HepG2 (cell line): ENCODE measurements around the gene ECM1. TPM values are rescaled to one million over a fixed set of nuclear protein-coding genes. Genes with fewer than 3 reads are reported as not detected.
A peak's percentile ranks its signal among the peaks of the same experiment; 100 is the strongest.

Source experiments
- ATAC-seq: fragments of 200-7000 bp; cut with Tn5 transposase; 3 replicates; pipeline ENCODE4 v1.9.1; 2020; ENCODE audit warnings: mild to moderate bottlenecking, moderate library complexity
- BruUV-seq: library from RNA; stranded (reverse); fragments of 400-500 nt; replicated peaks from 2 replicates; lab custom pipeline; 2021; lab: Mats Ljungman, UMichigan
- CTCF ChIA-PET: fragments of 300-600 bp; formaldehyde crosslinking; extraction: SDS; loops from one replicate; lab custom pipeline; 2021; ENCODE audit warnings: low total read pairs, inconsistent platforms, low intra/inter-chr PET ratio; lab: Yijun Ruan, JAX
- POLR2A ChIA-PET: fragments of 350-600 bp; sonication (Branson Sonifier 250); formaldehyde crosslinking; loops from one replicate; lab custom pipeline; 2020; ENCODE audit warnings: antibody characterized with exemption, inconsistent platforms; lab: Yijun Ruan, JAX
- DNase-seq: peaks from one replicate; pipeline ENCODE4 v3.0.0-alpha.2; 2015; ENCODE audit warnings: low spot score
- FAIRE-seq: peaks from 3 replicates; lab custom pipeline; 2011; peaks lifted over from hg19 to GRCh38; lab: Jason Lieb, UNC
- H2AFZ ChIP-seq: one replicate; pipeline ENCODE4 v1.6.1; 2011; ENCODE audit warnings: low read length, inconsistent platforms
- H3K27ac ChIP-seq: fragments of 300-600 bp; 3 replicates; pipeline ENCODE4 v1.8.0; 2011; ENCODE audit warnings: mixed run types, mild to moderate bottlenecking, mixed read lengths, low read length, inconsistent platforms; ENCODE audit not compliant: insufficient read depth; ENCODE audit errors: extremely low read length
- H3K27me3 ChIP-seq, 2 experiments: fragments of 200-600 bp in 1 of 2; 2 replicates in 1 of 2; 3 replicates in 1 of 2; pipeline versions ENCODE4 v1.6.0 to v1.8.0; 2011; ENCODE audit warnings: low read length in 2 of 2, mild to moderate bottlenecking in 2 of 2, moderate library complexity in 2 of 2, inconsistent platforms in 1 of 2; ENCODE audit not compliant: insufficient read depth in 2 of 2, control insufficient read depth in 1 of 2
- H3K36me3 ChIP-seq, 2 experiments: fragments of 200-600 bp in 1 of 2; replicated peaks in 1 of 2; 2 replicates in 1 of 2; 3 replicates in 1 of 2; pipeline versions ENCODE4 v1.5.1 to v1.8.0; 2011; ENCODE audit warnings: low read length in 2 of 2, inconsistent platforms in 1 of 2; ENCODE audit not compliant: insufficient read depth in 2 of 2, control insufficient read depth in 1 of 2
- H3K4me1 ChIP-seq: 2 replicates; pipeline ENCODE4 v1.5.1; 2012; ENCODE audit warnings: low read length, inconsistent platforms; ENCODE audit not compliant: insufficient read depth
- H3K4me2 ChIP-seq: 2 replicates; pipeline ENCODE4 v1.6.0; 2011; ENCODE audit warnings: low read depth, low read length, inconsistent platforms
- H3K4me3 ChIP-seq, 3 experiments: fragments of 200-600 bp in 1 of 3; sonication (generic), shearing (Covaris generic) in 1 of 3; replicated peaks in 1 of 3; 2 replicates each; pipeline ENCODE4 v1.5.1; 2011 to 2016; ENCODE audit warnings: low read length in 3 of 3, inconsistent platforms in 2 of 3, low read depth in 2 of 3, mild to moderate bottlenecking in 2 of 3, control low read depth in 1 of 3, mixed read lengths in 1 of 3; ENCODE audit not compliant: insufficient read depth in 1 of 3
- H3K79me2 ChIP-seq: one replicate; pipeline ENCODE4 v1.6.1; 2011; ENCODE audit warnings: low read length, inconsistent platforms; ENCODE audit not compliant: insufficient read depth
- H3K9ac ChIP-seq: 2 replicates; pipeline ENCODE4 v1.6.0; 2011; ENCODE audit warnings: mild to moderate bottlenecking, low read depth, low read length, inconsistent platforms; ENCODE audit not compliant: insufficient read depth
- H3K9me3 ChIP-seq: 2 replicates; pipeline ENCODE4 v1.5.1; 2012; ENCODE audit warnings: mild to moderate bottlenecking, low read length
- H4K20me1 ChIP-seq: 2 replicates; pipeline ENCODE4 v1.6.0; 2011; ENCODE audit warnings: inconsistent platforms, mild to moderate bottlenecking, low read length, moderate library complexity; ENCODE audit not compliant: insufficient read depth
- MED1 ChIP-seq: sonication (generic); formaldehyde crosslinking; IDR thresholded peaks from 2 replicates; pipeline ENCODE4 v1.4.0; 2020; ENCODE audit warnings: missing genetic modification reagents
- PAF1 ChIP-seq: IDR thresholded peaks from 2 replicates; pipeline ENCODE4 v1.6.1; 2016; ENCODE audit warnings: missing genetic modification reagents, missing compliant biosample characterization
- PLSCR1 ChIP-seq: sonication (generic); formaldehyde crosslinking; IDR thresholded peaks from 2 replicates; pipeline ENCODE4 v1.5.0; 2020; ENCODE audit warnings: missing genetic modification reagents, mild to moderate bottlenecking, borderline replicate concordance
- POLR2G ChIP-seq: fragments of 200-400 bp; formaldehyde crosslinking; IDR thresholded peaks from 2 replicates; pipeline ENCODE4 v1.6.1; 2018; ENCODE audit warnings: mild to moderate bottlenecking, low read depth, low read length, moderate library complexity
- RBM22 ChIP-seq: fragments of 200-400 bp; formaldehyde crosslinking; optimal IDR thresholded peaks from 2 replicates; pipeline ENCODE3; 2017; ENCODE audit warnings: mild to moderate bottlenecking, low read length, moderate library complexity
- ZC3H13 ChIP-seq: sonication (generic); formaldehyde crosslinking; IDR thresholded peaks from 2 replicates; pipeline ENCODE4 v1.8.1; 2023; ENCODE audit warnings: mild to moderate bottlenecking, missing genetic modification reagents, moderate library complexity
- ZFP91 ChIP-seq: sonication (generic); formaldehyde crosslinking; IDR thresholded peaks from 2 replicates; pipeline ENCODE4 v1.9.0; 2022; ENCODE audit warnings: missing genetic modification reagents, mild to moderate bottlenecking, borderline replicate concordance
- ZNF468 ChIP-seq: sonication (generic); formaldehyde crosslinking; IDR thresholded peaks from 2 replicates; pipeline ENCODE4 v1.8.0; 2022; ENCODE audit warnings: mild to moderate bottlenecking, moderate library complexity, missing genetic modification reagents
- WGBS: methylation state at CpG from one replicate; pipeline ENCODE4 v1.1.6; 2017; ENCODE audit warnings: low lambda C conversion rate; 5-methylcytosine and 5-hydroxymethylcytosine counted together
- in situ Hi-C: cut with HindIII; loops from 2 replicates; pipeline ENCODE4 v1.10.0; 2017; ENCODE audit warnings: low pct_unique_long_range_greater_than_20kb; ENCODE audit not compliant: extremely low pct_ligation_motif_present
- intact Hi-C: fragments of 100-400 bp; cut with micrococcal nuclease; formaldehyde crosslinking; loops from one replicate; pipeline ENCODE4 v1.10.0; 2022; ENCODE audit not compliant: unreplicated experiment
- polyA plus RNA-seq, 8 experiments: library from polyadenylated mRNA; depleted of rRNA in 3 of 8; stranded (reverse) in 7 of 8; unstranded in 1 of 8; fragments of >200 nt; fragmentation: Illumina TruSeq in 4 of 8; extraction: Trizol in 4 of 8; gene quantifications; 2 replicates each; pipeline versions ENCODE4 v1.2.1 to v1.2.3, GENCODE V29; 2011 to 2016; ENCODE audit warnings: low read depth in 4 of 8, missing spikeins in 1 of 8, mixed read lengths in 1 of 8; ENCODE audit not compliant: insufficient read depth in 1 of 8
- total RNA-seq, 5 experiments: library from RNA; depleted of rRNA; stranded (reverse); fragments of >200 nt; fragmentation: Illumina TruSeq; extraction: Trizol; gene quantifications; 2 replicates each; pipeline ENCODE4 v1.2.3, GENCODE V29; 2016; ENCODE audit warnings: low read depth in 1 of 5

ECM1 gene
- total and polyA plus RNA-seq, 2 of the 13 experiments (the other 11 are each of a cell fraction or from before 2014, with no cell fraction given): 0.42 to 1.0 TPM

GRCh38 chr1:150476754-150477153, 31.2 kb upstream of the ECM1 start:
- DNase-seq: no peak

GRCh38 chr1:150477320-150477719, 30.6 kb upstream of the ECM1 start:
- WGBS: 86% methylated on average over 1 of the region's 1 CpG
- BruUV-seq: no TSS peak
- ChIA-PET POLR2A (no interaction called here), CTCF (no interaction called here)
- no peak overlapping the region for H3K4me3 ChIP-seq
- H3K27ac ChIP-seq: no peak overlapping the region
- H4K20me1 ChIP-seq: no peaks in the 10 kb centered on the region
- H3K27me3 ChIP-seq: no peaks in the 10 kb centered on the region
- no peak for FAIRE-seq
- intact Hi-C loops: no loop called here
- no peak for DNase-seq
- no peaks in the 10 kb centered on the region for H3K79me2 ChIP-seq
- H3K4me2 ChIP-seq: no peak overlapping the region
- no peak overlapping the region for H3K9ac ChIP-seq
- H3K9me3 ChIP-seq: no peaks in the 10 kb centered on the region
- in situ Hi-C loops: no loop called here
- TF ChIP-seq MED1 (CRISPR knock-in tag): 0 out of 2 replicates have a peak, but pooled peaks have one; percentile 5
- no peak for TF ChIP-seq ZFP91 (CRISPR knock-in tag)
- TF ChIP-seq RBM22: peak; percentile 15
- TF ChIP-seq PAF1: 0 out of 2 replicates have a peak, but pooled peaks have one; percentile 49
- no peak for TF ChIP-seq ZNF468
- TF ChIP-seq POLR2G: 0 out of 2 replicates have a peak, but pooled peaks have one; percentile 33
- peak; percentile 38; the same call in 1 of the 2 replicates for TF ChIP-seq ZC3H13
- ATAC-seq: no peak
- H3K36me3 ChIP-seq: peaks cover 3 to 6% of the 10 kb centered on the region in 2 experiments; a peak in 2 of 5 replicates
- peaks cover 82% of the 10 kb centered on the region for H3K4me1 ChIP-seq
- H2AFZ ChIP-seq: no peak overlapping the region

More at GRCh38 chr1:150476754-150477153, 31.2 kb upstream of the ECM1 start:
- Histone ChIP-seq H3K4me2 (no peak overlapping the region), H4K20me1 (no peaks in the 10 kb centered on the region)
- FAIRE-seq (no peak), ATAC-seq (no peak)
- no TSS peak for BruUV-seq
- WGBS: 75% methylated on average over 3 of the region's 3 CpGs
- intact Hi-C loops: no loop called here
- TF ChIP-seq PLSCR1 (no peak), ZC3H13 (peak; percentile 65; the same call in 1 of the 2 replicates)
- TF ChIP-seq, all 625 proteins: peak for 1
- in situ Hi-C loops: no loop called here
- Histone ChIP-seq H3K4me3 (no peak overlapping the region), H3K9me3 (no peaks in the 10 kb centered on the region), H3K27me3 (no peaks in the 10 kb centered on the region), H3K9ac (no peak overlapping the region), H3K4me1 (peaks cover 87% of the 10 kb centered on the region), H3K36me3 (peaks cover 8 to 12% of the 10 kb centered on the region in 2 experiments), H3K79me2 (no peaks in the 10 kb centered on the region), H3K27ac (peak overlapping the region; percentile 16), H2AFZ (no peak overlapping the region)
- ChIA-PET POLR2A (no interaction called here), CTCF (no interaction called here)
